Activated T-cell treated with anti-CD3 and anti-CD28 coated beads, Interleukin-2, amount 50 U/mL, for 72 hours (primary cell): ENCODE measurements around the gene SLC12A6. TPM values are rescaled to one million over a fixed set of nuclear protein-coding genes. Genes with fewer than 3 reads are reported as not detected.
"Not testable (repeated sequence)": the region's sequence is repeated elsewhere in the genome, so short reads cannot be mapped to it uniquely, and the experiment has no call there.

Experiments used
- ATAC-seq, 2 donors: fragments of 150-1000 bp; cut with Tn5 transposase; replicated peaks in 1 of 2; 2 replicates each; pipeline ENCODE4 v1.10.0; 2021; ENCODE audit warnings: moderate library complexity in 2 of 2, mild to moderate bottlenecking in 1 of 2
- DNase-seq, 2 donors: peaks; one replicate each; pipeline ENCODE4 v3.0.0; 2021 to 2022; ENCODE audit warnings: mixed read lengths in 1 of 2
- H3K27ac Mint-ChIP-seq: one replicate; pipeline ENCODE4 v1.8.0; 2022; ENCODE audit warnings: mild to moderate bottlenecking, moderate library complexity, mixed read lengths
- H3K27me3 Mint-ChIP-seq: one replicate; pipeline ENCODE4 v1.8.0; 2022; ENCODE audit warnings: low read depth, mixed read lengths
- H3K36me3 Mint-ChIP-seq, 2 donors: one replicate each; pipeline ENCODE4 v1.8.0; 2022; ENCODE audit warnings: mixed read lengths in 2 of 2, mild to moderate bottlenecking in 1 of 2; ENCODE audit not compliant: insufficient read depth in 2 of 2
- H3K4me1 Mint-ChIP-seq: one replicate; pipeline ENCODE4 v1.8.0; 2022; ENCODE audit warnings: low read depth, mixed read lengths
- H3K4me3 Mint-ChIP-seq, 2 donors: one replicate each; pipeline ENCODE4 v1.8.0; 2022; ENCODE audit warnings: mild to moderate bottlenecking in 2 of 2, mixed read lengths in 2 of 2, moderate library complexity in 2 of 2
- H3K9me3 Mint-ChIP-seq, 2 donors: one replicate each; pipeline ENCODE4 v1.8.0; 2022; ENCODE audit warnings: mixed read lengths in 2 of 2
- total RNA-seq, 2 donors: library from RNA; stranded (reverse); gene quantifications; one replicate each; pipeline ENCODE4 v1.2.3, GENCODE V29; 2022

SLC12A6 gene
- total RNA-seq, 2 donors from 2014 or later: 25.0 to 31.3 TPM

GRCh38 chr15:34349769-34350168 is 12.2 kb upstream of the SLC12A6 start:
- Mint-ChIP-seq H3K36me3 (no peaks in the 10 kb centered on the region), H3K4me1 (no peaks in the 10 kb centered on the region), H3K9me3 (no peaks in the 10 kb centered on the region), H3K27ac (peak overlapping the region; percentile 61), H3K4me3 (no peak overlapping the region), H3K27me3 (no peaks in the 10 kb centered on the region)
- no peak for ATAC-seq
- DNase-seq: no peak

GRCh38 chr15:34348735-34349300 is 11.2 kb upstream of the SLC12A6 start:
- H3K27ac Mint-ChIP-seq: no peak overlapping the region

GRCh38 chr15:34347951-34348638 is 10.5 kb upstream of the SLC12A6 start:
- ATAC-seq (no peak), DNase-seq (no peak)
- H3K27ac Mint-ChIP-seq: no peak overlapping the region
- no peaks in the 10 kb centered on the region for H3K36me3 Mint-ChIP-seq
- no peak overlapping the region for H3K4me3 Mint-ChIP-seq
- H3K27me3 Mint-ChIP-seq: no peaks in the 10 kb centered on the region
- no peaks in the 10 kb centered on the region for H3K9me3 Mint-ChIP-seq
- H3K4me1 Mint-ChIP-seq: no peaks in the 10 kb centered on the region

More at GRCh38 chr15:34348735-34349300, 11.2 kb upstream of the SLC12A6 start:
- no peaks in the 10 kb centered on the region for H3K9me3 Mint-ChIP-seq
- H3K4me3 Mint-ChIP-seq: no peak overlapping the region
- H3K4me1 Mint-ChIP-seq: no peaks in the 10 kb centered on the region
- no peaks in the 10 kb centered on the region for H3K27me3 Mint-ChIP-seq
- ATAC-seq: no peak
- no peaks in the 10 kb centered on the region for H3K36me3 Mint-ChIP-seq
- no peak for DNase-seq

- Mint-ChIP-seq H3K36me3 (peaks cover 6 to 20% of the 10 kb centered on the region in 2 donors), H3K9me3 (no peaks in the 10 kb centered on the region), H3K4me1 (peaks cover 31% of the 10 kb centered on the region), H3K4me3 (no peak within 1 kb of the TSS), H3K27ac (peak within 1 kb of the TSS; percentile 64), H3K27me3 (no peaks in the 10 kb centered on the region)
- ATAC-seq (peak; percentile 93), DNase-seq (peak; percentile 92 to 95)
Observed at GRCh38 chr15:34342737-34343575, 5.4 kb upstream of the SLC12A6 start, which contains the start of the genes NOP10 and NUTM1. Gene NOP10, minus strand, starts transcription at chr15:34343136. Its CDS starts 63 bp downstream, at chr15:34343073. Gene NUTM1, plus strand, starts transcription at chr15:34343315. Its CDS starts 382 bp downstream, at chr15:34343697.

- peak overlapping the region; percentile 64 for H3K27ac Mint-ChIP-seq
Observed at GRCh38 chr15:34342213-34342736, 4.7 kb upstream of the SLC12A6 start.

GRCh38 chr15:34341381-34342212 is 4.0 kb upstream of the SLC12A6 start:
- H3K27ac Mint-ChIP-seq: peak overlapping the region; percentile 64
- peaks cover 36% of the 10 kb centered on the region for H3K4me1 Mint-ChIP-seq
- DNase-seq: no peak
- no peaks in the 10 kb centered on the region for H3K27me3 Mint-ChIP-seq
- no peak overlapping the region for H3K4me3 Mint-ChIP-seq
- ATAC-seq: no peak
- peaks cover 6 to 20% of the 10 kb centered on the region in 2 donors for H3K36me3 Mint-ChIP-seq
- no peaks in the 10 kb centered on the region for H3K9me3 Mint-ChIP-seq

More at GRCh38 chr15:34342213-34342736, 4.7 kb upstream of the SLC12A6 start:
- H3K27me3 Mint-ChIP-seq, H3K4me3 Mint-ChIP-seq, ATAC-seq, DNase-seq, H3K9me3 Mint-ChIP-seq: not testable (repeated sequence)
- peaks cover 31% of the 10 kb centered on the region for H3K4me1 Mint-ChIP-seq
- peaks cover 6 to 20% of the 10 kb centered on the region in 2 donors for H3K36me3 Mint-ChIP-seq

- no peaks in the 10 kb centered on the region for H3K27me3 Mint-ChIP-seq
- H3K27ac Mint-ChIP-seq: peak overlapping the region; percentile 19
- no peaks in the 10 kb centered on the region for H3K9me3 Mint-ChIP-seq
- H3K4me3 Mint-ChIP-seq: peak overlapping the region; percentile 6 to 43
- ATAC-seq (no peak), DNase-seq (no peak)
- peaks cover 52% of the 10 kb centered on the region for H3K4me1 Mint-ChIP-seq
- peaks cover 6 to 20% of the 10 kb centered on the region in 2 donors for H3K36me3 Mint-ChIP-seq
Observed at GRCh38 chr15:34339946-34340345, 2.4 kb upstream of the SLC12A6 start.

- DNase-seq (no peak), ATAC-seq (no peak)
- H3K4me1 Mint-ChIP-seq: peaks cover 67% of the 10 kb centered on the region
- peaks cover 6 to 20% of the 10 kb centered on the region in 2 donors for H3K36me3 Mint-ChIP-seq
- H3K9me3 Mint-ChIP-seq: no peaks in the 10 kb centered on the region
- peak overlapping the region; percentile 75 to 96 for H3K4me3 Mint-ChIP-seq
- no peak overlapping the region for H3K27ac Mint-ChIP-seq
- no peaks in the 10 kb centered on the region for H3K27me3 Mint-ChIP-seq
Observed at GRCh38 chr15:34338347-34338746, 766 bp upstream of the SLC12A6 start.

GRCh38 chr15:34336991-34337556 is 507 bp downstream of the SLC12A6 start:
- peaks cover 6 to 20% of the 10 kb centered on the region in 2 donors for H3K36me3 Mint-ChIP-seq
- peak overlapping the region; percentile 94 for H3K27ac Mint-ChIP-seq
- no peaks in the 10 kb centered on the region for H3K27me3 Mint-ChIP-seq
- peak overlapping the region; percentile 94 to 96 for H3K4me3 Mint-ChIP-seq
- no peaks in the 10 kb centered on the region for H3K9me3 Mint-ChIP-seq
- peak; percentile 27 to 42 for DNase-seq
- peak; percentile 11 to 21 for ATAC-seq
- H3K4me1 Mint-ChIP-seq: peaks cover 78% of the 10 kb centered on the region

- Mint-ChIP-seq H3K27ac (peak overlapping the region; percentile 94), H3K4me3 (peak overlapping the region; percentile 94 to 96), H3K4me1 (peaks cover 78% of the 10 kb centered on the region), H3K27me3 (no peaks in the 10 kb centered on the region), H3K9me3 (no peaks in the 10 kb centered on the region), H3K36me3 (peaks cover under 1 to 13% of the 10 kb centered on the region in 2 donors)
- ATAC-seq (no peak), DNase-seq (no peak)
Observed at GRCh38 chr15:34336231-34336990, 1.2 kb downstream of the SLC12A6 start.

- Mint-ChIP-seq H3K27ac (peak overlapping the region; percentile 94), H3K36me3 (peaks cover 0 to 5% of the 10 kb centered on the region in 2 donors), H3K9me3 (no peaks in the 10 kb centered on the region), H3K4me3 (peak overlapping the region; percentile 94 to 96), H3K27me3 (no peaks in the 10 kb centered on the region), H3K4me1 (peaks cover 80% of the 10 kb centered on the region)
- no peak for ATAC-seq
- DNase-seq: no peak
Observed at GRCh38 chr15:34335176-34336032, 2.2 kb downstream of the SLC12A6 start.
